Kidney glomerular epithelial cell (primary cell): ENCODE data around the gene EXTL1.
A peak's percentile ranks its signal among the peaks of the same experiment; 100 is the strongest.

Experiments used
- DNase-seq: peaks from one replicate; lab custom pipeline; 2025; lab: John Stamatoyannopoulos, UW

EXTL1 gene

GRCh38 chr1:25997828-25998761 is 23.5 kb upstream of the EXTL1 start, which contains the start of gene PAFAH2:
Gene PAFAH2 (minus strand): TSS chr1:25998063. CDS start chr1:25990816, 7,247 bp downstream.
- peak; percentile 98 for DNase-seq

DNA sequence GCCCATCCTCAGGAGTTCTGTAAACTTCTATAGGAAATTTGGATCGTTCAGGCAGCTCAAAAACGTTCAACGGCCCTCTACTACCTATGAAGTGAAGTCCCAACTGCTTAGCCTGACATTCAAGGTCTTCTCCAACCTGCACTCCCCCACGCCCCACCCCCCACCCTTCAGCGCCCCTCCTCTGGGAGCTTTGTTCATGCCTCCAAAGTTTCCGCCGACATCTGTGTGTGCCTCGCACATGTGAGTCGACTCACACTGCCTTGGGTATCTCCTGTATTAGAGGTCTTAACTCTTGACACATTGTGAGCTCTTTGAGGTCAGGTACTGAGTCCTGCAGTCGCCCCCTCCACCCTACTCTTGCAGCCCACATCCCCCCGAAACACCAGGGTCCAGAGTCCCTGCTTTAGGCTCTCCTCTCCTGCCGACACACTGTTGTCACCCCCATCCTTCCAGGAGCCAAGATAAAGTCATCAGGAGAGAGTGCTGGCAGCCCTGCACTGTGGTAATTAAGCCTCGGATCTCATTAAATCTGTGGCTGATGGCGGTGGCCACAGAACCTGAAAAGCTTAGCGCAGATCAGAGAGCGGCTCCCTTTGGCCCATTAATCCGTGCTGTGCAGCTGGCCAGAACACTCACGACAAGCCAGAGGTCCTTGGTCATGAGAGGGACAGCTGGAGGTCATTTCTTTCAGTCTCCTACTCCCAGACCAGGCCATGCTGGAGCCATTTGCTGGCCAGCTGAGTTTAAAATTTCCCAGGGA is 22.4 kb upstream of the EXTL1 start:
- no peak for DNase-seq

DNA sequence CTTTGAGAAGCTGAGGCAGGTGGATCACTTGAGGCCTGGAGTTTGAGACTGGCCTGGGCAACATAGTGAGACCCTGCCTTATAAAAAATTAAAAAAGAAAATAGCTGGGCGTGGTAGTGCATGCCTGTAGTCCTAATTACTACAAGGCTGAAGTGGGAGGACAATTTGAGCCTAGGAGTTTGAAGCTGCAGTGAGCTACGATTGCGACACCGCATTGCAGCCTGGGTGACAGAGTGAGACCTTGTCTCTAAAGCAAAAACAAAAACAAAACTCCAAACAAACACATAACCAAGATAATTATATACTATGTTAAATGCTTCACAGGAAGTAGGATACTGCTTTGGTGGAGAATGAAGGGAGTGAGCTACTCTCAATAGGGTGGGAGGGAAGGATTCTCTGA is 18.3 kb upstream of the EXTL1 start:
- no peak for DNase-seq

- no peak for DNase-seq
These were observed 17.8 kb upstream of the EXTL1 start for GRCh38 chr1:26003756-26004155.

DNA sequence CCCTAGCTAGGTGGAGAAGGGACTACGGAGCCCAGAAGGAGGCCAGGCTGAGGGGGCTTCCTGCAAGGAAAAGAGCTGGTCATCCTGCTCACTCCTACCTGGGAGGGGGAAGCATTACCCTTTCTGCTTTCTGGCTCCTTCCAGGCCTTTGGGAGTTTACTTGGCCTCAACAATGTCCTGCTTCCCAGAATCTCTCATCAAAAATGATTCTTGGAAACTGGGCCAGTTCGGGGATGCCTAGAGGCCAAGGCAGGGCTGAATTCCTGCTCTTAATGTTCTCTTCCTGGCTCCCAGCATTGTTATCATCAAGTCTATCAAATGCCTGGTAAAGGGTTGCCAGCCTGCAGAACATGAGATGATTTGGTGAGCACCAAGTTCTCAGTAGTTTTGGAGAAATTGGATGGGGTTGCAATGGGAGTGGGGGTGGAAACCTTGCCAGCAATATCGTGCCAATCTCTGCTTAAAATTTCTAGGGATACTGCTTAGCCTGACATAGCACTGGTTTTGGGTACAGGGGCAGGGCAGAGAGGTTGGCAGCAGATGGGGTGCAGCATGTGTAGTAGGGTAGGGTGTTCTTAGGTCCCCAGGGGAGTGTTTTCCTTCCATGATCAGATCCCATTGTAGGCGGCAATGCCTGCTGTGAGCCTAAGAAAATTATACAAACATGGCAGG is 16.0 kb upstream of the EXTL1 start:
- no peak for DNase-seq

- no peak for DNase-seq
These were observed 14.9 kb upstream of the EXTL1 start for GRCh38 chr1:26006710-26007109.

- peak; percentile 11 for DNase-seq
These were observed 11.7 kb upstream of the EXTL1 start for GRCh38 chr1:26009796-26010447.

DNA sequence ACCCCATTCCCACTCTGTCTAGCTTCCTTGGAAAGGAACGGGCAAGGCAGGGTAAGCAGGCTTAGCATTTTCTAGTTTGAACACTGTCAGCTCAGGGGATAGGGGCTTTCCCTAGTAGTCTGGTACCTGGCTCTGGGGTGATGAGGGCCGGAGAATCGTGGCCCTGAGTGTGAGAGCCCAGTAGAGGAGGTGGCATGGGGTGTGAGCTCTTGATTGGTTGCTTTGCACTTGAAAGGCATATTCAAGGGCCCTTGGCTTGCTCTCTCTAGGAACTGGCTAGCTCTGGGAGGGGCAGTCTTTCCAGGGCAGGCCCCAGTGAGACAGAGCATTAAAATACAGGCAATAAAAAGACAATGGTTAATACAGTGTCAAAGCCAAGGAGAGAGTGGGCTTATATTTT is 10.8 kb upstream of the EXTL1 start:
- DNase-seq, result no peak

GRCh38 chr1:26012864-26013263 is 8.7 kb upstream of the EXTL1 start:
- no peak for DNase-seq

- DNase-seq, result no peak
These were observed 7.4 kb upstream of the EXTL1 start for GRCh38 chr1:26014179-26014578.

DNA sequence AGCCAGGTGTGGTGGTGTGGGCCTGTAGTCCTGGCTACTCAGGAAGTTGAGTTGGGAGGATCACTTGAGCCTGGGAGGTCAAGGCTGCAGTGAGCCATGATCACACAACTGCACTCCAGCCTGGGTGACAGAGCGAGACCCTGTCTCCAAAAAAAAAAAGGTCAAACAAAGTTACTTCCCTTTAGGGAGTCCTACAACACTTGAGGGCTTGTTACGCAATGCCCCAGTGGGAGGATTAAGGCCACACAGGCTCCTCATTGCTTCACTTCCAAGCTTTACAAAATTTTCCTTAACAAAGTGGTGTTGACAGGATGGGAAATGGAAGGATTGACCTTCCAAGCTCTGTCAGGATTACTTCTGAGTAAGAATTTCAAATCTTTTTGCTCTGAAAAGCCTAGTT is 6.2 kb upstream of the EXTL1 start:
- DNase-seq, result no peak

DNA sequence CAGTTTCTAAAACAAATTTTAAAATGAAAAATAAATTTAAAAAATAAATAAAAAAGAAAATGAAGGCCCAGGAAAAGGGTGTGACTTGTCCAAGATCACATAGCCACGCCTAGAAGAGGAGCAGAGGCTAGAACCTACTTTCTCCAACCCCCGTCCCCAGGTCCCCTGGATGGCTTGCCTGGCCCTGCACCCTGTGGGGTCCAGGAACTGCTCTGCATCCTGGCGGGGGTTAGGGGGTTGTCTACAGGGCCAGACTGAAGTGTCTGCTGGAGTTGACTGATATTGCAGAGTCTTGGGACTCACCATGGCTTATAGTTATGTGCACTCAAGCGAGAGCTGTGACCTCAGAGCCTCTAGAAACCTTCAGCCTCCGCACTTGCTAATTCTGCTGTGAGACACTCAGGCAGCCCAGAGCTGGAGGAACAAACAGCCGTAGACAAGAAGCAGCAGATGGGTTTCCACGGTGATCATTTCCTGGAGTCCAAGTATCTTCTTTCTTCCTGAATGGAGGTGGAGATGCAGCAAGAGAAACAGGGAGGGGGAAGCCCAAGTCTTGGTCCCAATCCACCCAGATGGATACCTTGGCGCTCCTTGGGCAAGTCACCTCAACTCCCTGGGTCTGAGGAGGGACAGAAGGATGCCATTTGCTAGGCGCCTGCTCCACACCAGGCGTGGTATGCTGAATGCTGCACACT is 5.2 kb upstream of the EXTL1 start:
- DNase-seq, result no peak

GRCh38 chr1:26016953-26017545 is 4.5 kb upstream of the EXTL1 start:
- DNase-seq, result no peak

DNA sequence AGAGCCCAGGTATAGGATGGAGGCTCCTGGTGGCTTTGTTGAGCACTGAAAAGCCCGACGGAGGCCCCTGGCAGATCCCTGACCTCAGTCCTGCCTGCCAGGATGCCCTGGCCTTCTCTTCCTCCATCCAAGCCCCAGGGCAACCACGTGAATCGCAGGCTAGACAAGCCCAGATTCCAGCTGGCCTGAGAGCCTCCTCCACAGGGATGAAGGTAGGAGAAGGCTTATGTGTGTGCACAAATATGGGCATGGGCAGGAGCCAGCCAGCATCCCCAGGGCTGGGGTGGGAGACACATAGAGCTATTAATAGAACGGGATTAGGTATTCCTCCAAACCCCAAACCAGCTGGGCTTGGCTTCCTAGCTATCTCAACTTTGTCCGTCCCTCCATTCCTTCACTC is 4.0 kb upstream of the EXTL1 start:
- no peak for DNase-seq

DNA sequence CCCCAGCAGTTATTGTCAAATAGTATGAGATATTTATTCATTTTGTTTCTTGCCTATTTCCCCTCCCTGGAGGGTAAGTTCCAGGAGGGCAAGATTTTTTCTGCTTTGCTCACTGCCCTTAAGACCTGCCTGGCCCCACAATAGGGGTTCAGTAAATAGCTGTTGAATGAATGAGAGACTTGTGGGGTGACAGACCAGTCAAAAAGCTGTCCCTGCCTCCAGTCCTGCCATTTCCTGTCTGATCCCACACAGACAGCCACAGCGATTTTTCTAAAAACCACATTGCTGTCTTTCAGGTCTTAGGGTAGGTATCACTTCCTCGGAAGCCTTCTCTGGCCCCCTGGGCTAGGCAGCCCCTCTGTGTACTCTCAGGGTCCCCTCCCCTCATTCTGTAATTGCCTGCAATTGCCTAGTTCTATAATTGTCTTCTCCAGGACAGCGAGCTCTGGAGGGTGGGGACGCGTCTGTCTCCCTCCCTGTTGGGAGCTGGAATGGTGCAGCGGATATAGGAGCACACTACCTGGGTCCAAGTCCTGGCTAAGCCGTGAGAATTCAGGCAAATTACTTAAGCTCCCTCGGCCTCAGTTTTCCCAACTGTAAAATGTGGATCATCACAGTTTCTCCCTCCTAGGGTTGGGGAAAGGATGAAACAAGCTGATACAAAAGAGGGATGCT is 1.8 kb upstream of the EXTL1 start:
- no peak for DNase-seq

- DNase-seq, result peak; percentile 43
These were observed 1.2 kb upstream of the EXTL1 start for GRCh38 chr1:26020330-26020768.

- DNase-seq, result peak; percentile 32
These were observed 481 bp upstream of the EXTL1 start for GRCh38 chr1:26020941-26021646.

DNA sequence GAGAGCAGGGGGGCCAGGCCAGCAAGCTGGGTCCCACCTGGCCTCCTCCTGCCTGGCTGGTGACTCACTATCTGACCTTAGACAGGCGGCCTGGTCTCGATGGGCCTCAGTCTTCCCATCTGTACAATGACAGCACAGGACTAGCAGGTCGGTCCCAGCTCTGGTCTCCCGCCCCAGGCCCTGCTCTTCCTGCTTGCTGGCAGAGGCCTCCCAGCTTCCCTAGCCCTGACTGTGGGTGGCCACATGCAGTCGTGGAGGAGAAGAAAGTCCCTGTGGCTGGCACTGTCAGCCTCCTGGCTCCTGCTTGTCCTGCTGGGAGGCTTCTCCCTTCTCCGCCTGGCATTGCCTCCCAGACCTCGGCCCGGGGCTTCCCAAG is 817 bp downstream of the EXTL1 start:
- no peak for DNase-seq

DNA sequence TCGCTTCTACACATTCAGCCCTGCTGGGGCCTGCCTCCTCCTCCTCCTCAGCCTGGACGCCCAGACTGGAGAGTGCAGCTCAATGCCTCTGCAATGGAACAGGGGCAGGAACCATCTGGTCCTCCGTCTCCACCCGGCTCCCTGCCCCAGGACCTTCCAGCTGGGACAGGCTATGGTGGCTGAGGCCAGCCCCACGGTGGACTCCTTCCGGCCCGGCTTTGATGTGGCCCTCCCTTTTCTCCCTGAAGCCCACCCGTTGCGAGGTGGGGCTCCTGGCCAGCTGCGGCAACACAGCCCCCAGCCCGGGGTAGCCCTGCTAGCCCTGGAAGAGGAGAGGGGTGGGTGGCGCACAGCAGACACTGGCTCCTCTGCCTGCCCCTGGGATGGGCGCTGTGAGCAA is 1.4 kb downstream of the EXTL1 start:
- DNase-seq, result no peak

GRCh38 chr1:26023826-26024225 is 2.3 kb downstream of the EXTL1 start:
- DNase-seq, result no peak
